NCI-H2081 (cell line): Measurements from ENCODE around the gene PCDHB2.
"Not testable (repeated sequence)": the region's sequence is repeated elsewhere in the genome, so short reads cannot be mapped to it uniquely, and the experiment has no call there.

Source experiments
- DNase-seq, 2 experiments: peaks; one replicate each; lab custom pipeline; 2025; lab: John Stamatoyannopoulos, UW

PCDHB2 gene

GRCh38 chr5:141135718-141136266, 41.4 kb downstream of the PCDHB2 start:
- DNase-seq: no peak

- not testable (repeated sequence) for DNase-seq
Observed at GRCh38 chr5:141137346-141137745, 42.9 kb downstream of the PCDHB2 start.
